GM23248 (cell line): Measurements from ENCODE around the gene CASK. TPM values are rescaled to one million over a fixed set of nuclear protein-coding genes. Genes with fewer than 3 reads are reported as not detected.
A peak's percentile ranks its signal among the peaks of the same experiment; 100 is the strongest.
"Not testable (repeated sequence)": the region's sequence is repeated elsewhere in the genome, so short reads cannot be mapped to it uniquely, and the experiment has no call there.

Experiments
- DNase-seq: peaks from one replicate; pipeline ENCODE4 v3.0.0-alpha.2; 2015
- H2AFZ ChIP-seq: fragments of 200-600 bp; sonication (generic); 2 replicates; pipeline ENCODE4 v1.6.1; 2016; ENCODE audit warnings: antibody characterized with exemption
- H3F3A ChIP-seq: fragments of 200-600 bp; sonication (generic); 2 replicates; pipeline ENCODE4 v1.6.1; 2016; ENCODE audit warnings: mild to moderate bottlenecking, antibody characterized with exemption, mixed run types; ENCODE audit not compliant: insufficient read depth
- H3K27ac ChIP-seq: fragments of 200-600 bp; sonication (generic); 2 replicates; pipeline ENCODE4 v1.5.1; 2016; ENCODE audit warnings: mild to moderate bottlenecking
- H3K27me3 ChIP-seq: fragments of 200-600 bp; sonication (generic); replicated peaks from 2 replicates; pipeline ENCODE4 v1.6.1; 2016; ENCODE audit warnings: mild to moderate bottlenecking; ENCODE audit not compliant: insufficient read depth
- H3K36me3 ChIP-seq: fragments of 200-600 bp; sonication (generic); 2 replicates; pipeline ENCODE4 v1.6.1; 2016; ENCODE audit warnings: low read depth, mild to moderate bottlenecking
- H3K4me1 ChIP-seq: fragments of 200-600 bp; sonication (generic); 2 replicates; pipeline ENCODE4 v1.6.1; 2016; ENCODE audit warnings: mild to moderate bottlenecking; ENCODE audit not compliant: insufficient read depth
- H3K4me2 ChIP-seq: fragments of 200-600 bp; sonication (generic); one replicate; pipeline ENCODE4 v1.6.1; 2016; ENCODE audit warnings: mild to moderate bottlenecking; ENCODE audit not compliant: unreplicated experiment
- H3K4me3 ChIP-seq: fragments of 200-600 bp; sonication (generic); 2 replicates; pipeline ENCODE4 v1.5.1; 2016; ENCODE audit warnings: mild to moderate bottlenecking
- H3K79me2 ChIP-seq: fragments of 200-600 bp; sonication (generic); 2 replicates; pipeline ENCODE4 v1.6.1; 2016; ENCODE audit warnings: mild to moderate bottlenecking; ENCODE audit not compliant: insufficient read depth
- H3K9ac ChIP-seq: fragments of 200-600 bp; sonication (generic); 2 replicates; pipeline ENCODE4 v1.6.1; 2016; ENCODE audit warnings: mild to moderate bottlenecking
- H3K9me2 ChIP-seq: fragments of 200-600 bp; sonication (generic); 2 replicates; pipeline ENCODE4 v1.6.1; 2016; ENCODE audit warnings: mixed run types, mild to moderate bottlenecking, moderate library complexity; ENCODE audit not compliant: insufficient read depth
- H3K9me3 ChIP-seq: fragments of 200-600 bp; sonication (generic); one replicate; pipeline ENCODE4 v1.6.1; 2017; ENCODE audit warnings: low read depth
- H4K20me1 ChIP-seq: fragments of 200-600 bp; sonication (generic); 2 replicates; pipeline ENCODE4 v1.6.0; 2016; ENCODE audit not compliant: insufficient read depth
- EZH2 ChIP-seq: fragments of 200-600 bp; sonication (generic); IDR thresholded peaks from 2 replicates; pipeline ENCODE4 v1.6.1; 2018; ENCODE audit warnings: antibody characterized with exemption, mild to moderate bottlenecking; ENCODE audit not compliant: insufficient read depth, poor library complexity, severe bottlenecking
- EZH2phosphoT487 ChIP-seq: fragments of 200-600 bp; sonication (generic); IDR thresholded peaks from 2 replicates; pipeline ENCODE4 v1.6.1; 2018; ENCODE audit warnings: antibody characterized with exemption, moderate library complexity, mild to moderate bottlenecking, low read depth; ENCODE audit not compliant: insufficient read depth
- WGBS, 2 experiments: methylation state at CpG; one replicate each; pipeline ENCODE4 v1.1.6; 2015 to 2017; ENCODE audit warnings: low lambda C conversion rate in 2 of 2, low coverage in 1 of 2; ENCODE audit errors: missing lambda C conversion rate in 2 of 2; 5-methylcytosine and 5-hydroxymethylcytosine counted together
- in situ Hi-C: fragments of 300-500 bp; cut with MboI; formaldehyde crosslinking; loops from 2 replicates; pipeline ENCODE4 v1.15.0; 2020
- polyA plus RNA-seq: library from polyadenylated mRNA; unstranded; fragments of >200 nt; fragmentation: Nextera tagmentation; extraction: Ambion mirVana; gene quantifications from 2 replicates; pipeline ENCODE4 v1.2.1, GENCODE V29; 2016
- total RNA-seq: library from RNA; depleted of rRNA; stranded (reverse); fragments of >200 nt; shearing (Covaris generic); gene quantifications from 2 replicates; pipeline ENCODE4 v1.2.3, GENCODE V29; 2014

Gene CASK
- total and polyA plus RNA-seq, 2 experiments from 2014 or later, result 2.5 to 29.2 TPM

GRCh38 chrX:41677183-41678060 lies 245.9 kb downstream of the CASK start:
- Histone ChIP-seq H4K20me1 (no peaks in the 10 kb centered on the region), H3K9me3 (no peaks in the 10 kb centered on the region), H3K36me3 (no peaks in the 10 kb centered on the region), H3K27me3 (no peaks in the 10 kb centered on the region), H3K27ac (no peak overlapping the region), H3K4me1 (no peaks in the 10 kb centered on the region), H3K9ac (no peak overlapping the region), H3K4me3 (no peak overlapping the region), H3F3A (no peaks in the 10 kb centered on the region), H3K4me2 (no peak overlapping the region), H3K9me2 (no peaks in the 10 kb centered on the region), H2AFZ (no peak overlapping the region), H3K79me2 (no peaks in the 10 kb centered on the region)
- no peak for TF ChIP-seq EZH2phosphoT487
- TF ChIP-seq EZH2, result no peak
- WGBS, 2 experiments, result 45 to 49% methylated on average over 6 of the region's 6 CpGs
- no peak for DNase-seq
- in situ Hi-C loops, result no loop called here

- H3K36me3 ChIP-seq, H3K27me3 ChIP-seq, DNase-seq, H3K9me2 ChIP-seq, H3K27ac ChIP-seq, in situ Hi-C loops, H3K9me3 ChIP-seq, H3K4me3 ChIP-seq, H3K4me2 ChIP-seq, H3K4me1 ChIP-seq, H3K79me2 ChIP-seq, H4K20me1 ChIP-seq, H3F3A ChIP-seq, H2AFZ ChIP-seq, H3K9ac ChIP-seq: not testable (repeated sequence)
- WGBS, 2 experiments, result 98 to 100% methylated on average over 5 to 15 of the region's 15 CpGs
Measured at GRCh38 chrX:41676361-41676760, 247.0 kb downstream of the CASK start.

- H3K4me3 ChIP-seq, result no peak overlapping the region
- in situ Hi-C loops, result no loop called here
- H3K27ac ChIP-seq, result no peak overlapping the region
- H3K36me3 ChIP-seq, result no peaks in the 10 kb centered on the region
- H3K9me3 ChIP-seq, result no peaks in the 10 kb centered on the region
- no peaks in the 10 kb centered on the region for H4K20me1 ChIP-seq
- TF ChIP-seq EZH2phosphoT487, result no peak
- no peak for TF ChIP-seq EZH2
- WGBS, 2 experiments, result 95 to 100% methylated on average over 1 of the region's 1 CpG
- DNase-seq, result no peak
- no peak overlapping the region for H3K4me2 ChIP-seq
- no peak overlapping the region for H2AFZ ChIP-seq
- H3K27me3 ChIP-seq, result no peaks in the 10 kb centered on the region
- no peaks in the 10 kb centered on the region for H3K9me2 ChIP-seq
- H3F3A ChIP-seq, result no peaks in the 10 kb centered on the region
- no peaks in the 10 kb centered on the region for H3K79me2 ChIP-seq
- H3K4me1 ChIP-seq, result peaks cover 9% of the 10 kb centered on the region; the same call in 1 of the 2 replicates
- no peak overlapping the region for H3K9ac ChIP-seq
Measured at GRCh38 chrX:41672643-41673042, 250.7 kb downstream of the CASK start.

DNA sequence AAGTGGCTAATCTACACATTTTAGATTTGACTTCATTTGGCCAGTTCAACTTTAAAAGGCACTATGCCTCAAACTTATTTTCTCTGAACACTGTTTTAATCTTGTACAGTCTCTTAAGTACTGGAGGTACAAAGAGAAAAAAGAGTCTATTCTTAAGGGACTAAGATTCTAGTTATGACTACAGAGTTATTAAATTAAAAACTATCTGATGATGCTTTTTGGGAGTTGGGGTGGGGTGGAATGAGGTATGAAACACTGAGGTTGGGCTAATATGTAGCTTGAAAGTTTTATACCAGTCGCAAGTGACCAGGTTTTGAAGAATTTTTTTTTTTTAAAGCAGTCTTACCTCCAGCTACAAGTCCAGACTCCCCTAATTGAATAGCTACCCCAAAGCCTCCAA lies 252.3 kb downstream of the CASK start:
- no peak overlapping the region for H3K4me2 ChIP-seq
- WGBS, 2 experiments, result 100% methylated on average over 1 of the region's 1 CpG
- in situ Hi-C loops, result no loop called here
- no peaks in the 10 kb centered on the region for H3K36me3 ChIP-seq
- TF ChIP-seq EZH2phosphoT487 (no peak), EZH2 (no peak)
- peaks cover 16% of the 10 kb centered on the region; the same call in 1 of the 2 replicates for H3K4me1 ChIP-seq
- no peaks in the 10 kb centered on the region for H3K79me2 ChIP-seq
- H3K27ac ChIP-seq, result no peak overlapping the region
- no peak overlapping the region for H2AFZ ChIP-seq
- H3K9me2 ChIP-seq, result no peaks in the 10 kb centered on the region
- DNase-seq, result no peak
- H3K27me3 ChIP-seq, result no peaks in the 10 kb centered on the region
- H3F3A ChIP-seq, result no peaks in the 10 kb centered on the region
- H3K9ac ChIP-seq, result no peak overlapping the region
- no peaks in the 10 kb centered on the region for H4K20me1 ChIP-seq
- no peak overlapping the region for H3K4me3 ChIP-seq
- H3K9me3 ChIP-seq, result no peaks in the 10 kb centered on the region

DNA sequence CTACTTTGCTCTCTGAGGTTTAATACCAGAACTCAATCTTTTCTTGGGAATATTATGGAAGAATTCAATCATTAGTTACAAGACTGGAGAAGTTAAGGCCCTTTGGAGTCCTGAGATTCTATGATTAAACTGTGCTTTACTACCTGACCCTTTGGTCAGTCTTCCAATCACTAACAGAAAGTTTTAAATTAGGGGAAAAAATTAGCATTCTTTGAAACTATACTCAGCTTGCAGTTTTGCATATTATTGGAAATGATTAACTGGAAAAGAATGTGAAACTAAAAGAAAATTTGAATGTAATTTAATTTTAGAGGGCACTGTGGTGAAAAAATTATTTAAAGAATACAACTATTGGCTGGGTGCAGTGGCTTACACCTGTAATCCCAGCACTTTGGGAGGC lies 253.2 kb downstream of the CASK start:
- peak; percentile 19 for DNase-seq
- no peaks in the 10 kb centered on the region for H3F3A ChIP-seq
- H3K79me2 ChIP-seq, result no peaks in the 10 kb centered on the region
- H3K9me2 ChIP-seq, result no peaks in the 10 kb centered on the region
- H3K27ac ChIP-seq, result no peak overlapping the region
- no peaks in the 10 kb centered on the region for H3K36me3 ChIP-seq
- H4K20me1 ChIP-seq, result no peaks in the 10 kb centered on the region
- H3K9me3 ChIP-seq, result no peaks in the 10 kb centered on the region
- peaks cover 17% of the 10 kb centered on the region; the same call in 1 of the 2 replicates for H3K4me1 ChIP-seq
- H3K4me2 ChIP-seq, result no peak overlapping the region
- H3K27me3 ChIP-seq, result no peaks in the 10 kb centered on the region
- no peak for TF ChIP-seq EZH2
- no peak for TF ChIP-seq EZH2phosphoT487
- no peak overlapping the region for H3K9ac ChIP-seq
- in situ Hi-C loops, result no loop called here
- H3K4me3 ChIP-seq, result no peak overlapping the region
- no peak overlapping the region for H2AFZ ChIP-seq
